Measurements from ENCODE around the gene RNF175. TPM values are rescaled to one million over a fixed set of nuclear protein-coding genes. Genes with fewer than 3 reads are reported as not detected.
A peak's percentile ranks its signal among the peaks of the same experiment; 100 is the strongest.

Gene RNF175
- total RNA-seq, 1 donor from 2014 or later: 26.6 TPM

GRCh38 chr4:153758688-153759406, 977 bp downstream of the RNF175 start:
- no peak for DNase-seq (ENCODE audit: low read depth, low spot score)
- peak overlapping the region; percentile 3 for H3K27ac Mint-ChIP-seq (ENCODE audit: unreplicated experiment)
- no peaks in the 10 kb centered on the region for H3K27me3 Mint-ChIP-seq (ENCODE audit: low read depth)
- H3K36me3 Mint-ChIP-seq (ENCODE audit: low read depth): peaks cover 30% of the 10 kb centered on the region
- H3K4me1 Mint-ChIP-seq: peaks cover 69% of the 10 kb centered on the region
- peaks cover 3% of the 10 kb centered on the region for H3K9me3 Mint-ChIP-seq
- no peak for TF ChIP-seq CTCF (conservative IDR thresholded peaks at IDR 0.05)
- peak overlapping the region; percentile 90 for H3K4me3 Mint-ChIP-seq

GRCh38 chr4:153758136-153758535, 1.7 kb downstream of the RNF175 start:
- Mint-ChIP-seq H3K36me3 (ENCODE audit: low read depth) (peaks cover 31% of the 10 kb centered on the region), H3K4me1 (peaks cover 62% of the 10 kb centered on the region), H3K27ac (ENCODE audit: unreplicated experiment) (peak overlapping the region; percentile 57), H3K4me3 (peak overlapping the region; percentile 90), H3K27me3 (ENCODE audit: low read depth) (no peaks in the 10 kb centered on the region), H3K9me3 (peaks cover 3% of the 10 kb centered on the region)
- DNase-seq (ENCODE audit: low read depth, low spot score): no peak
- TF ChIP-seq CTCF (conservative IDR thresholded peaks at IDR 0.05): no peak

- TF ChIP-seq CTCF (conservative IDR thresholded peaks at IDR 0.05): no peak
- no peak for DNase-seq (ENCODE audit: low read depth, low spot score)
- no peaks in the 10 kb centered on the region for H3K27me3 Mint-ChIP-seq (ENCODE audit: low read depth)
Observed at GRCh38 chr4:153757407-153757806, 2.4 kb downstream of the RNF175 start.

GRCh38 chr4:153755186-153755585, 4.6 kb downstream of the RNF175 start:
- Mint-ChIP-seq H3K4me1 (peaks cover 46% of the 10 kb centered on the region), H3K4me3 (peak overlapping the region; percentile 29), H3K36me3 (ENCODE audit: low read depth) (peaks cover 31% of the 10 kb centered on the region), H3K27me3 (ENCODE audit: low read depth) (no peaks in the 10 kb centered on the region), H3K9me3 (no peaks in the 10 kb centered on the region), H3K27ac (ENCODE audit: unreplicated experiment) (no peak overlapping the region)
- TF ChIP-seq CTCF (conservative IDR thresholded peaks at IDR 0.05): no peak
- no peak for DNase-seq (ENCODE audit: low read depth, low spot score)

More at GRCh38 chr4:153757407-153757806, 2.4 kb downstream of the RNF175 start:
- Mint-ChIP-seq H3K36me3 (ENCODE audit: low read depth) (peaks cover 36% of the 10 kb centered on the region), H3K9me3 (peaks cover 3% of the 10 kb centered on the region), H3K4me1 (peaks cover 59% of the 10 kb centered on the region), H3K27ac (ENCODE audit: unreplicated experiment) (no peak overlapping the region), H3K4me3 (peak overlapping the region; percentile 90)

- no peak overlapping the region for H3K27ac Mint-ChIP-seq (ENCODE audit: unreplicated experiment)
Observed at GRCh38 chr4:153750197-153750817, 9.5 kb downstream of the RNF175 start.

More at GRCh38 chr4:153750197-153750817, 9.5 kb downstream of the RNF175 start:
- peaks cover 23% of the 10 kb centered on the region for H3K36me3 Mint-ChIP-seq (ENCODE audit: low read depth)
- no peaks in the 10 kb centered on the region for H3K9me3 Mint-ChIP-seq
- peaks cover 28% of the 10 kb centered on the region for H3K4me1 Mint-ChIP-seq
- no peaks in the 10 kb centered on the region for H3K27me3 Mint-ChIP-seq (ENCODE audit: low read depth)
- H3K4me3 Mint-ChIP-seq: no peak overlapping the region
- peak; percentile 84 for TF ChIP-seq CTCF (conservative IDR thresholded peaks at IDR 0.05)
- peak; percentile 82 for DNase-seq (ENCODE audit: low read depth, low spot score)

Measured in neural crest cell (in vitro differentiated cells).